GM18502 (cell line): Measurements from ENCODE around the gene PPIA.
"Not testable (repeated sequence)": the region's sequence is repeated elsewhere in the genome, so short reads cannot be mapped to it uniquely, and the experiment has no call there.

Experiments used
- ATAC-seq: cut with Tn5 transposase; IDR thresholded peaks from one replicate; pipeline ENCODE4 v1.9.1; 2021; ENCODE audit warnings: mild to moderate bottlenecking; ENCODE audit not compliant: unreplicated experiment, poor library complexity

Gene PPIA

DNA sequence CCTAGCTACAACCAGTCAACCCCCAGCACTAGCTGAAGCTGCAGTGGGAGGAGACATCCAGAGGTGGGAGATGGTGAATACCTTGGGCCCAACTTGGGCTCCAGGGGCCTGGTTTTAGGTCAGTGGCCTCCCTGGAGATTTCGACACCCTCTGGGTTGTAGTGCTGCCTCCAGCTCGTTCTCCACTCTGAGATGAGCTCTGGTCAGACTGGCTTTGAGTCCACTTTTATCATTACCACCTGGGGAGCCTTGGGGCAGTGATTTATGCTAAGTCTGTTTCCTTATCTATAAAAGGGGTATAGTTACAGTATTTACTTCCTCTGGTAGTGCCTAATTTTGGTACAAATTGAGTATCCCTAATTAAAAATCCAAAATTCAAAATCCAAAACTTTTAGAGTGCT, 22.8 kb downstream of the PPIA start:
- ATAC-seq, result no peak

DNA sequence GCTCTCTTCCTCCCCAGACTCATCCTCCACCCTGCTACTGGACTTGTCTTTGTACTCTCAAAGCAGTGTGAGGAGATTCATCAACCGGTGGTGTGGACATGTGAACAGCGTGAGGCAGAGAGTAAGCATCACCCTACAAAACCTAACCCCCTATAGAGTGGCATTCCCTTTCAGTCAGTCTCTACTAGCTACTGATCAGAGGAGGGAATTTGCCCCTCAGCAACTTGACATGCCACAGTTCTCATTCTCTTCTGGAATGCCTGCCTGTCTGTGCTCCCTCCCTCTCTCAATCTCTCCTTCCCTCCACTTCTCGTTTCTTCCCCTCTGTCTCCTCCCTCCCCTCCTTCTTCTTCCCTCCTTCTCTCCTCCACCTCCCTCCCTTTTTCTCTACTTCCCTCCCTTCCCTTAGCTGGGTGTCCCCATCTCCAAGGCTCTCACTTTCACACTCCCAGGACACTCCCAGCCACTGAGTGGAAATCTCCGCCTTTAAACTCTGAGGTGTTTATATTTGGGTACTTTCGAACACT, 26.8 kb downstream of the PPIA start:
- ATAC-seq, result no peak

DNA sequence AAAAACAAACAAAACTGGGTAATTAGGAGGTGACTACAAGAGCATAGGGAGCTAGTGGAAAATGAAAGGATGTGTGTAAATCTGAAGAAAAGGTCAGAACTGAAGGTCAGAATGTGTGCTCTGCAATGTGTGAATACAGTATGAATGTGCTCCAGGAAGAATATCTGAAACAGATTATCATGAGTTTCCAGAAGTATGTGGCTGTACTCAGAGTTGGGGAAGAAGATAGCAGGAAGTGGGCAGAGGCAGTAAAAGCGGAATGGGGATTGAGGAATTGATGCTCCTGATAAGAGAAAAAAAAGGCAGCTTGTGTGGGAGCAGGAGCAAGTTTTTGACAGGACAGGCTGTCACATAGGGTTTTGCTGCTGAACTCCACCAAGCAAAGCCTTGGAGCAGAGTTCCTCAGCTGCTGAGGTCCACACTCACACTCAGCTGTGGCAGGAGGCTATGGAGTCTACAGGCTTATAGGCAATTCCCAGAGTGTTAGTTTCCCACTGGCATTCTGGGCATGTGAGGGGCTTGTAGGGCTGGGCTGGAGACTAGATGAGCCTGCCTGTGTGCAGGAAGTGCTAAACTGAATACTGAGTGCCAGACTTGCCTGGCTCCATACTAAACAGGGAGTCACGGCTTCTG, 28.5 kb downstream of the PPIA start:
- no peak for ATAC-seq

DNA sequence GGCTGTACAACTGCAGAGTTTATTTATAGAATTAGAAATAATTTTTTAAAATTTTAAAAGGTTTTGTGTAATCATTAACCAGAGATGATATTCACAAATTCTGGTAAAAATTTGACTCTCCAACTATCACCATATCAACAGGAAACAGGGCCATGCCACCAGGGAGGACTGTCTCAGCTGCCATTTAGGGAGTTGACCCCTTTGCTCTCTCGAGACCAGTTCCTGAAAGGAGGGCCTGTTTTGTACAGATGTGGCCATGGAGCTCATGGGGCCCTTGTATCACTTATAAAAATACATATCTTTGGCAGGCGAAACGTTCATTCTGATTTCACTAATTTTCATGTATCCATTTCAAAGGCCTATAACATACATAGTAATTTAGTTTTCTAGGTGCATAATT, 31.1 kb downstream of the PPIA start:
- ATAC-seq, result no peak

DNA sequence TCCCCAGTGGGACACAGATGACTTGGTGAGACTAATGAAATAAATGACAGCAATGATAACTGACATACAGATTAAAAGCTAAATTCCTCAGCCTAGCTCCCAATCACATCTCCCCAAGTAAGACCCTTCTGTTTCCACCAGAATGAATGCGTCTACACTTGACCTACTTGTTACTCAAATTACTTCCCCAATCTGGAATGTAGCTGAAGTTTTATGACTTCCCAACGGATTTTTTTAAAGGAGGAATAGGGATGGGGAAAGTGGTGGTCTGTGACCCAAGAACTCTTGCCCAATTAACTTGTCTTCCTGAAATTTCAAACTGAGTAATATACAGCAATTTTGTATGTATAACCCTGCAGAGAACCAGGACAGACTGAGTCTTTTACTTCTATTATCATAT, 42.3 kb downstream of the PPIA start:
- ATAC-seq, result no peak

DNA sequence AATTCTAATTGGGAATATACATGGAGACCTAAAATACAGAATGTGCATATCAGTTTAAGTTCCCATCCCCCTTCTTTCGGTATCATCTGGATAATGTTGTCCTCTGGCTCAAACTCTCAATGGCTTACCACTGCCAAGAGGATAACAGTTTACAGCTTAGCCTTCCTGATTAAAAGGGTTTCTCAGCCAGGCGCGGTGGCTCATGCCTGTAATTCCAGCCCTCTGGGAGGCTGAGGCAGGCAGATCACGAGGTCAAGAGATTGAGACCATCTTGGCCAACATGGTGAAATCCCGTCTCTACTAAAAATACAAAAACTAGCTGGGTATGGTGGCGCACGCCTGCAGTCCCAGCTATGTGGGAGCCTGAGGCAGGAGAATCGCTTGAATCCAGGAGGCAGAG, 46.2 kb downstream of the PPIA start:
- not testable (repeated sequence) for ATAC-seq

DNA sequence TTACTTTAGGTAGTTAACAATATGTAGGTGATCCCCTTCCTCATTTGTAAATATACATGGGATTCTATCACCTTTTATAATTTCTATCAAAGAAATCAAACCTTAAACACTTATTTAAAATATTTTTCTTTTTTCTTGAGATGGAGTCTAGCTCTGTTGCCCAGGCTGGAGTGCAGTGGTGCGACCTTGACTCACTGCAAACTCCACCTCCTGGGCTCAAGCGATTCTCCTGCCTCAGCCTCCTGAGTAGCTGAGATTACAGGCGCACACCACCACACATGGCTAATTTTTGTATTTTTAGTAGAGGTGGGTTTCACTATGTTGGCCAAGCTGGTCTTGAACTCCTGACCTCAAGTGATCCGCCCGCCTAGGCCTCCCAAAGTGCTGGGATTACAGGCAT, 47.0 kb downstream of the PPIA start:
- ATAC-seq, result not testable (repeated sequence)

DNA sequence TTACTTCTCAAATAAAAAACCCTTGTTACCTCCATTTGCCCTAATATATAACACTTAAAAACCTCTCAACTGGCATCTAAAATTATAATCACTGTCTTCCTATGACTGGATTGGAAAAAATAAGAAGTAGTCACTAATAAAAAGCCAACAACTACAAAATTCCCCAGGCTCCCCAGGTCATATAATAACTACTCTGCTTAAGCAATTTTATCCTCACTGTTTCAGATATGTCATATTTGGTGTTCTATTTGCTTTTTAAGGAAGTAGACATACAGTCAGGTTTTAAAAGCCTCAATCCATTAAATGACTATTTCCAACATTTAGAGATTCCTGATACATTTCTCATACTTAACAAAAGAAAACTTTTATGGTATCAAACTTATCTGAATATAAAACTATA, 49.0 kb downstream of the PPIA start:
- ATAC-seq, result no peak

DNA sequence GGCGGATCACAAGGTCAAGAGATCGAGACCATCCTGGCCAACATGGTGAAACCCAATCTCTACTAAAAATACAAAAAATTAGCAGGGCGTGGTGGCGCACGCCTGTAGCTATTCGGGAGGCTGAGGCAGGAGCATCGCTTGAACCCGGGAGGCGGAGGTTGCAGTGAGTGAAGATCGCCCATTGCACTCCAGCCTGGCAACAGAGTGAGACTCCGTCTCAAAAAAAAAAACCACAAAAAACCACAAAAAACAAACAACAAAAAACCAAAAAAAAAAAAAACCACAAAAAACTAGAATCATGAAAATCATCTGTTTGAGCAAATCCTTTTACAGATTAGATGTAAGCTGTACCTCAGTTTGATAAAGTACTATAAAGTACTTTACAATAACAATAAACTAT, 49.9 kb downstream of the PPIA start:
- ATAC-seq, result not testable (repeated sequence)

DNA sequence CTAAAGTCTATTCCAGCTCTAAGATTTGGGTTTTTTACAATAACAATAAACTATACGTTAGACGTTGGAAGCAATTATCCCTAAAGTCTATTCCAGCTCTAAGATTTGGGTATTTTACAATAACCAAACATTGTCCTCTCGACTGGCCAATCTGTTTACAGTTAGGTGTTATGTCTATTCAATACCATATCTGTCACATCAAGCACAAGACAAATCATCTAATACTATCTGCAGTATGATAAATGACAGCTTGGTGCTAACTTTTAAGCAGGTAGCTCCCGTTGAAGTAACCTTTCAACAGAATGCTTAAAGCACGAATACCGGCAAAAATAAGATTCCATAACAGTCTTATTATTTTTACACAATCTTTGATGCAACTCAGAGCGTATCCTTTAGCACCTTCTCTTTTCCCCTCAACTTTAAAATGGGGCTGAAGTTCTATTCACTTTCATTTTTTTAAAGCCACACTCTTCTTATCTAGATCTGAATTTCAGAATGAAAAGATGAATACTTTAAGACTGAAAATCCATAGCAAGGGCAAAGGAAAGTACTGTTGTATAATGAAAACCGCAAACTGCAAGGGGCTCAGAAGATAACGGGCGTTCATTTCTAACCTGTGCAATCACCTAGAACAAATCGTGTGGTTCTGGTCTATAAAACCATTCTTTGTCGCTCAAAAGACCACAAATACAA, 50.5 kb downstream of the PPIA start:
- no peak for ATAC-seq

DNA sequence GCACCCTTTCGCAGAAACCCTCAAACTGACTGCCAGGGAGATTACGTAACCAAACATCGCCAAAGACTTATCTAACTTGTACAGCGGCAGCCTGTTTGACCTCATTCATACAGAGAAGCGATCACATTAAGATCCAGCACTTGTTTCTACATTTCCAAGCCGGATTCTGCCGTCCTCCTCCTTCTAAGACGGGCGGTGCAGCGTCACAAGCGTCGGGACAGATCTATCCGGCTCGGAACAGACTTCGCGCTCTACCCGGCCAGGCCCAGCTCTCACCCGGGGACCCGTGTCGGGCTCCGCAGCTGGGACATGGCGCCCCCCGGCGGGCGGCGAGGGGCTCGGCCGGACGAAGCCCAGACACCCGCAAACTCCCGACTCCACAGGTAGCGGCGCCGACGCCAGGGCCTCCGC, 51.0 kb downstream of the PPIA start:
- peak; percentile 68 for ATAC-seq

DNA sequence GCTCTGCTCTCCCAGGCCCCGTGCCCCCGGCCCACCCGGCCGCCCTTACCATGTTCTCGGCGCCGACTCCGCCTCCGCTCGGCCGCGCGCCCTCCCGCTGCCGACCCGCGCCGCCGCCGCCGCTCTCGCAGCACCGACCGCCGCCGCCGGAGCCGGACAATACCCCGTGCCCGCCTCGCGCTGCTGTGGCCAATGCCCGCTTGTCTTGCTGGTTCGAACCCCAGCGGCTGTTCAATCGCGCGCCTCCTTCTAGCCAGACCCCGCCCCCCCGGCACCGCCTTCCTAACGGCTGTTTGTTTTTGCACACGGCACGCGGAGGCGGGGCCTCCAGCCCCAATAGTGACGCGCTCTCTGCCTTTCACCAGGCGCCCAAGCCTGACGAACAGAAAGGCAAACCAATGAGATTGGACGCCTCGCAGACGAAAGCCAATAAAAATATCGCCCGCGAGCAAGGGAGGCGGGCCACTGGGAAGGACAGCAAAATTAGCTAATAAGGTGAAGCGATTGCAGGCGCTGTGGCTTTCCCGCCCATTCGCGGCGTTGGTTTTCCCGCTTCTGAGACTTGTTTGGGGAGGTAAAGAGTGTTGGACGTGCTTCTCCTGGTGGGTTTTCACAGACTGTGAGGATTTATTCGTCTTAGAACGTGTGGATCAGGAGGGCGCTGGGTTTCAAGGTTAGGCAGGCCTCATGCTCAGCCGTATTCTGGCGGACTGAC, 51.6 kb downstream of the PPIA start, which contains the start of gene H2AZ2:
Gene H2AZ2, minus strand, starts transcription at position 168 of the 715 bp plus-strand sequence. Its CDS starts 116 bp downstream, at position 52.
- ATAC-seq, result peak; percentile 85

DNA sequence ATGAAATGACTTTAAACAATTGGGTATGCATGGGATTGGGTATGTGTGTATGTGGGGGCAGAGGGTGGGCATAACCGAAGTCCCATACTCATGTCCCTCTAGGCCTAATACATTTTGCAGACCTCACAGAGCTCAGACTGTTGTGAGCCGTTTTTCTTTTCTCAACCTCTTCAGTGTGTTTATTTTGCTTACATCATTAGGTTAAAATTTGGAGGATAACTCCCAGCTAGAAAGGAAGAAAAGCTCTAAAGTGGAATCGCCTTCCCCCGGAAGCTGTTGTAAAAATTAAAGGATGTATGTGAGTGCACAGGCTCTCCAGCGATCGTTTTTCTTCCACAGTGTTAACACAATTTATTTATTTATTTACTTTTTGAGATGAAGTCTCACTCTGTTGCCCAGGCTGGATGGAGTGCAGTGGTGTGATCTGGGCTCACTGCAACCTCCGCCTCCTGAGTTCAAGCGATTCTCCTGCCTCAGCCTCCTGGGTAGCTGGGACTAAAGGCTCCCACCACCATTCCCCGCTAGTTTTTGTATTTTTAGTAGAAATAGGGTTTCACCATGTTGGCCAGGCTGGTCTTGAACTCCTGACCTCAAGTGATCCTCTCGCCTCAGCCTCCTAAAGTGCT, 52.9 kb downstream of the PPIA start:
- ATAC-seq, result no peak

DNA sequence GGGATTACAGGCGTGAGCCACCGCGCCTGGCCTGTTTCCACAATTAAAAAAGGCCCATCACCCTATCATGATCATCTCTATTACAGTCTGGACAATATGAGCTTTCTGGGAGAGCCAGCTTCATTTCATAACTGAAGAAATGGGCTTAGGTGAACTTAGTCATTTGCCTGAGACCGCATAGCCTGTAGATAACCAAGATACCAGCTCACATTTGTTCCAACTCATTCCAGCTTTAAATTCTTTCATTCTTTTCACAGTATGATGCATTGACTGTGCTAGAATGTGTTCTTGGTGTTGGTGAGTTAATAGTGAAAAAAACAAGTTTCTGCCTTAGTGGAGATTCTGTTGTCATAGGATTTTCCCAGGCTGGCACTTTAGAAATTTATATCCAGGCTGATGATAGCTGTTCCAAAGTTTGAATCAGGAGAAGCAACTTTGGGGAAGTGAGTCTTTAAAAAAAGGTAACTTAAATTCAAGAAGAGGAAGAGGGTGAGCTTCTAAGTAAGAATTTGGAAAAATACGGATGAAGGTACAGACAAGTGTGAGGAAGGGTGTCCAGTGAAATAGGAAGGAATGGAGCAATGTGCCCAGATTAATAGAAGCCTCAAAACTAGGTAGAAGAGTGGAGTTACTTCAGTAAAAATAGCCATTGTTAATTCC, 53.5 kb downstream of the PPIA start:
- ATAC-seq, result no peak

DNA sequence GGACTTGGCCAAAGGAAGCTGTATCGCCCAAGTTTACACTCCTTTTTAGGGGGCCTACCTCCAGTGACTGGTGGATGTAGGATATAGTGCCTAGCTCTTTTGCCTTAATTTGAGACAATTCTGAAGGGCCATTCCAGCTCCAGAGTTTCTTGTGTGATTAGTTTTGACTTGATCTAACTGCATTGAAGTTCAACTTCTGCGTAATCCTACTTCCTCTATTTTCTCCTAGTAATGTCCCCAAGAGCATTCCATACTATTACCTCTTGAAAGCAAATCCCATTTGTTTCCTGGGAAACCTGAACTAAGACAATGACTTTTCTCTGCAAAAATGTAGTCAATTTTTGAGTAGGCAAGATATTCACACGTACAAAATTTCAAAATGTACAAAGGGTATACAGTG, 56.1 kb downstream of the PPIA start:
- no peak for ATAC-seq
